Chondrocyte (in vitro differentiated cells): Measurements from ENCODE around the gene CENPU. TPM values are rescaled to one million over a fixed set of nuclear protein-coding genes. Genes with fewer than 3 reads are reported as not detected.
A peak's percentile ranks its signal among the peaks of the same experiment; 100 is the strongest.

ENCODE experiments used
- DNase-seq: peaks from one replicate; pipeline ENCODE4 v3.0.0; 2021; ENCODE audit warnings: mixed read lengths, low spot score
- H3K27ac Mint-ChIP-seq: one replicate; pipeline ENCODE4 v1.8.0; 2021; ENCODE audit warnings: mild to moderate bottlenecking, moderate library complexity, mixed read lengths; ENCODE audit not compliant: unreplicated experiment
- H3K27me3 Mint-ChIP-seq: 2 replicates; pipeline ENCODE4 v1.8.0; 2021; ENCODE audit warnings: low read depth, mixed read lengths
- H3K36me3 Mint-ChIP-seq: 2 replicates; pipeline ENCODE4 v1.8.0; 2021; ENCODE audit warnings: low read depth, mixed read lengths
- H3K4me1 Mint-ChIP-seq: 2 replicates; pipeline ENCODE4 v1.8.0; 2021; ENCODE audit warnings: low read depth, mild to moderate bottlenecking, mixed read lengths
- H3K4me3 Mint-ChIP-seq: one replicate; pipeline ENCODE4 v1.8.0; 2021; ENCODE audit warnings: mild to moderate bottlenecking, moderate library complexity, mixed read lengths; ENCODE audit not compliant: unreplicated experiment
- H3K9me3 Mint-ChIP-seq: 2 replicates; pipeline ENCODE4 v1.8.0; 2021; ENCODE audit warnings: low read depth, mixed read lengths
- CTCF ChIP-seq: fragments of 200-600 bp; sonication (generic); IDR thresholded peaks from 2 replicates; pipeline ENCODE4 v1.5.0; 2021; ENCODE audit warnings: antibody characterized with exemption, mild to moderate bottlenecking, moderate library complexity
- total RNA-seq: library from RNA; stranded (reverse); gene quantifications from 3 replicates; pipeline ENCODE4 v1.2.1, GENCODE V29; 2021

CENPU gene
- total RNA-seq, 1 donor from 2014 or later = 5.7 TPM

- Mint-ChIP-seq H3K27me3 (no peaks in the 10 kb centered on the region), H3K4me1 (peaks cover 62% of the 10 kb centered on the region), H3K27ac (no peak overlapping the region), H3K9me3 (no peaks in the 10 kb centered on the region), H3K4me3 (no peak overlapping the region), H3K36me3 (peaks cover 2% of the 10 kb centered on the region)
- no peak for TF ChIP-seq CTCF
- no peak for DNase-seq
These were observed 87.8 kb downstream of the CENPU start for GRCh38 chr4:184645904-184646610.

- Mint-ChIP-seq H3K36me3 (peaks cover 2% of the 10 kb centered on the region), H3K9me3 (no peaks in the 10 kb centered on the region), H3K27me3 (no peaks in the 10 kb centered on the region), H3K4me1 (peaks cover 52% of the 10 kb centered on the region), H3K4me3 (no peak overlapping the region), H3K27ac (peak overlapping the region; percentile 82)
- TF ChIP-seq CTCF = no peak
- DNase-seq = no peak
These were observed 89.2 kb downstream of the CENPU start for GRCh38 chr4:184644553-184645307.

Other genes with a start within 250 kb of the CENPU start
- gene CASP3, start 84.6 kb downstream of the CENPU start, total RNA-seq = 27.4 to 31.8 TPM (median 31.5 TPM) in 3 replicates
- 11.3 to 14.5 TPM (median 12.7 TPM) in 3 replicates for gene PRIMPOL, start 84.4 kb downstream of the CENPU start, total RNA-seq
- gene ACSL1, start 91.9 kb upstream of the CENPU start, total RNA-seq = 40.9 to 58.1 TPM (median 41.2 TPM) in 3 replicates